ENCODE measurements around the gene FAM117A.

FAM117A gene

GRCh38 chr17:49707608-49708514 is 56.1 kb downstream of the FAM117A start, which contains the start of gene SLC35B1:
TSS of gene SLC35B1 (minus strand) at chr17:49707964. CDS start at chr17:49707833, 131 bp downstream.
- H3K9me3 Mint-ChIP-seq, result no peaks in the 10 kb centered on the region
- peaks cover 51% of the 10 kb centered on the region for H3K4me1 Mint-ChIP-seq
- ATAC-seq (replicated peaks; ENCODE audit: extremely low read depth, poor library complexity, severe bottlenecking) (peak; percentile 99), DNase-seq (ENCODE audit: low spot score in 2 of 2) (peak; percentile 95 to 98)
- no peaks in the 10 kb centered on the region for H3K27me3 Mint-ChIP-seq
- H3K4me3 Mint-ChIP-seq, result peak within 1 kb of the TSS; percentile 98
- peaks cover 55% of the 10 kb centered on the region for H3K36me3 Mint-ChIP-seq (ENCODE audit: insufficient read depth)
- H3K27ac Mint-ChIP-seq (ENCODE audit: low read depth), result peak within 1 kb of the TSS; percentile 97

GRCh38 chr17:49707246-49707607 is 56.7 kb downstream of the FAM117A start:
- Mint-ChIP-seq H3K4me1 (peaks cover 48% of the 10 kb centered on the region), H3K36me3 (ENCODE audit: insufficient read depth) (peaks cover 56% of the 10 kb centered on the region), H3K27me3 (no peaks in the 10 kb centered on the region), H3K27ac (ENCODE audit: low read depth) (peak overlapping the region; percentile 97), H3K4me3 (peak overlapping the region; percentile 98), H3K9me3 (no peaks in the 10 kb centered on the region)
- ATAC-seq (replicated peaks; ENCODE audit: extremely low read depth, poor library complexity, severe bottlenecking) (peak; percentile 26), DNase-seq (ENCODE audit: low spot score in 2 of 2) (peak in 1 of 2 donors; percentile 33)

GRCh38 chr17:49705254-49705653 is 58.7 kb downstream of the FAM117A start:
- Mint-ChIP-seq H3K36me3 (ENCODE audit: insufficient read depth) (peaks cover 60% of the 10 kb centered on the region), H3K4me1 (peaks cover 41% of the 10 kb centered on the region), H3K9me3 (no peaks in the 10 kb centered on the region), H3K4me3 (no peak overlapping the region), H3K27me3 (no peaks in the 10 kb centered on the region), H3K27ac (ENCODE audit: low read depth) (peak overlapping the region; percentile 14)
- DNase-seq (ENCODE audit: low spot score in 2 of 2) (no peak), ATAC-seq (replicated peaks; ENCODE audit: extremely low read depth, poor library complexity, severe bottlenecking) (no peak)

GRCh38 chr17:49703557-49704277 is 60.2 kb downstream of the FAM117A start:
- peaks cover 64% of the 10 kb centered on the region for H3K36me3 Mint-ChIP-seq (ENCODE audit: insufficient read depth)

GRCh38 chr17:49700960-49701359 is 63.0 kb downstream of the FAM117A start:
- Mint-ChIP-seq H3K4me1 (peaks cover 15% of the 10 kb centered on the region), H3K27me3 (no peaks in the 10 kb centered on the region), H3K27ac (ENCODE audit: low read depth) (no peak overlapping the region), H3K9me3 (no peaks in the 10 kb centered on the region), H3K4me3 (no peak overlapping the region), H3K36me3 (ENCODE audit: insufficient read depth) (peaks cover 56% of the 10 kb centered on the region)
- DNase-seq (ENCODE audit: low spot score in 2 of 2) (no peak), ATAC-seq (replicated peaks; ENCODE audit: extremely low read depth, poor library complexity, severe bottlenecking) (no peak)

More at GRCh38 chr17:49703557-49704277, 60.2 kb downstream of the FAM117A start:
- DNase-seq (ENCODE audit: low spot score in 2 of 2) (no peak), ATAC-seq (replicated peaks; ENCODE audit: extremely low read depth, poor library complexity, severe bottlenecking) (no peak)
- Mint-ChIP-seq H3K27ac (ENCODE audit: low read depth) (no peak overlapping the region), H3K27me3 (no peaks in the 10 kb centered on the region), H3K4me1 (peaks cover 33% of the 10 kb centered on the region), H3K4me3 (no peak overlapping the region), H3K9me3 (no peaks in the 10 kb centered on the region)

GRCh38 chr17:49699966-49700575 is 63.9 kb downstream of the FAM117A start:
- Mint-ChIP-seq H3K36me3 (ENCODE audit: insufficient read depth) (peaks cover 51% of the 10 kb centered on the region), H3K9me3 (no peaks in the 10 kb centered on the region), H3K27ac (ENCODE audit: low read depth) (no peak overlapping the region), H3K4me1 (peaks cover 19% of the 10 kb centered on the region), H3K27me3 (no peaks in the 10 kb centered on the region), H3K4me3 (no peak overlapping the region)
- ATAC-seq (replicated peaks; ENCODE audit: extremely low read depth, poor library complexity, severe bottlenecking) (no peak), DNase-seq (ENCODE audit: low spot score in 2 of 2) (no peak)

GRCh38 chr17:49698005-49698404 is 65.9 kb downstream of the FAM117A start:
- DNase-seq (ENCODE audit: low spot score in 2 of 2) (no peak), ATAC-seq (replicated peaks; ENCODE audit: extremely low read depth, poor library complexity, severe bottlenecking) (no peak)
- Mint-ChIP-seq H3K36me3 (ENCODE audit: insufficient read depth) (peaks cover 40% of the 10 kb centered on the region), H3K4me3 (no peak overlapping the region), H3K4me1 (peaks cover 20% of the 10 kb centered on the region), H3K27me3 (no peaks in the 10 kb centered on the region), H3K27ac (ENCODE audit: low read depth) (no peak overlapping the region), H3K9me3 (no peaks in the 10 kb centered on the region)

GRCh38 chr17:49696233-49696761 is 67.6 kb downstream of the FAM117A start:
- H3K9me3 Mint-ChIP-seq, result no peaks in the 10 kb centered on the region
- ATAC-seq (replicated peaks; ENCODE audit: extremely low read depth, poor library complexity, severe bottlenecking) (peak; percentile 98), DNase-seq (ENCODE audit: low spot score in 2 of 2) (peak; percentile 35 to 58)
- H3K36me3 Mint-ChIP-seq (ENCODE audit: insufficient read depth), result peaks cover 26% of the 10 kb centered on the region
- peaks cover 28% of the 10 kb centered on the region for H3K4me1 Mint-ChIP-seq
- H3K4me3 Mint-ChIP-seq, result peak overlapping the region; percentile 17
- H3K27me3 Mint-ChIP-seq, result no peaks in the 10 kb centered on the region
- peak overlapping the region; percentile 64 for H3K27ac Mint-ChIP-seq (ENCODE audit: low read depth)

GRCh38 chr17:49695698-49696232 is 68.2 kb downstream of the FAM117A start:
- Mint-ChIP-seq H3K4me3 (peak overlapping the region; percentile 17), H3K4me1 (peaks cover 31% of the 10 kb centered on the region), H3K9me3 (no peaks in the 10 kb centered on the region), H3K27me3 (no peaks in the 10 kb centered on the region), H3K27ac (ENCODE audit: low read depth) (peak overlapping the region; percentile 64), H3K36me3 (ENCODE audit: insufficient read depth) (peaks cover 20% of the 10 kb centered on the region)
- DNase-seq (ENCODE audit: low spot score in 2 of 2) (no peak), ATAC-seq (replicated peaks; ENCODE audit: extremely low read depth, poor library complexity, severe bottlenecking) (no peak)

GRCh38 chr17:49694847-49695697 is 68.9 kb downstream of the FAM117A start:
- H3K4me1 Mint-ChIP-seq, result peaks cover 31% of the 10 kb centered on the region
- H3K27ac Mint-ChIP-seq (ENCODE audit: low read depth), result no peak overlapping the region
- H3K4me3 Mint-ChIP-seq, result no peak overlapping the region
- DNase-seq (ENCODE audit: low spot score in 2 of 2) (peak; percentile 56 to 71), ATAC-seq (replicated peaks; ENCODE audit: extremely low read depth, poor library complexity, severe bottlenecking) (peak; percentile 42)
- no peaks in the 10 kb centered on the region for H3K9me3 Mint-ChIP-seq
- H3K36me3 Mint-ChIP-seq (ENCODE audit: insufficient read depth), result peaks cover 16% of the 10 kb centered on the region
- no peaks in the 10 kb centered on the region for H3K27me3 Mint-ChIP-seq

GRCh38 chr17:49692751-49693150 is 71.2 kb downstream of the FAM117A start:
- peaks cover 12% of the 10 kb centered on the region for H3K36me3 Mint-ChIP-seq (ENCODE audit: insufficient read depth)
- ATAC-seq (replicated peaks; ENCODE audit: extremely low read depth, poor library complexity, severe bottlenecking), result no peak
- H3K4me1 Mint-ChIP-seq, result peaks cover 48% of the 10 kb centered on the region
- H3K27ac Mint-ChIP-seq (ENCODE audit: low read depth), result no peak overlapping the region
- DNase-seq (ENCODE audit: low spot score in 2 of 2), result no peak
- H3K27me3 Mint-ChIP-seq, result no peaks in the 10 kb centered on the region
- no peak overlapping the region for H3K4me3 Mint-ChIP-seq
- H3K9me3 Mint-ChIP-seq, result no peaks in the 10 kb centered on the region

Data from central memory CD8-positive, alpha-beta T cell (primary cell).